RWPE1 (cell line): ENCODE measurements around the gene BLTP2.

Source experiments
- CTCF ChIA-PET: fragments of 350-600 bp; sonication (Branson Sonifier 250); formaldehyde crosslinking; extraction: SDS; loops from one replicate; lab custom pipeline; 2021; lab: Yijun Ruan, JAX
- POLR2A ChIA-PET: fragments of 400-600 bp; formaldehyde crosslinking; extraction: SDS; loops from one replicate; lab custom pipeline; 2020; ENCODE audit warnings: antibody characterized with exemption; ENCODE audit not compliant: low non-redundant PET; lab: Yijun Ruan, JAX
- DNase-seq: peaks from one replicate; pipeline ENCODE4 v3.0.0; 2012; ENCODE audit warnings: low spot score
- H3K27ac ChIP-seq: fragments of 450-650 bp; 2 replicates; pipeline ENCODE4 v1.5.1; 2017
- CTCF ChIP-seq: fragments of 450-650 bp; conservative IDR thresholded peaks from 2 replicates; pipeline ENCODE4 v1.5.1; 2017; ENCODE audit warnings: low read depth, mild to moderate bottlenecking

The BLTP2 gene

GRCh38 chr17:28657756-28658155, 12.8 kb upstream of the BLTP2 start:
- TF ChIP-seq CTCF = no peak
- ChIA-PET POLR2A (interaction anchor here (1.1 kb wide), 2 partner anchors 11 to 13 kb away, joined by 3 to 5 read pairs; partner anchors contain the start of gene BLTP2), CTCF (interaction anchor here (0.7 kb wide), 1 partner anchor 13 kb away, joined by 7 read pairs; the partner anchor contains the start of gene BLTP2)
- H3K27ac ChIP-seq = peak overlapping the region; percentile 16; the same call in 1 of the 2 replicates
- no peak for DNase-seq

- POLR2A ChIA-PET = no interaction called here
- CTCF ChIA-PET = interaction anchor here (1.4 kb wide), 1 partner anchor 9 kb away, joined by 3 read pairs; no protein-coding TSS in a partner anchor
- H3K27ac ChIP-seq = peak overlapping the region; percentile 15; the same call in 1 of the 2 replicates
- no peak for DNase-seq
- TF ChIP-seq CTCF = no peak
Measured at GRCh38 chr17:28655160-28655559, 10.2 kb upstream of the BLTP2 start.

- CTCF ChIA-PET = interaction anchor here (0.9 kb wide), 1 partner anchor 13 kb away, joined by 4 read pairs; the partner anchor contains the start of genes SDF2 and SUPT6H
- H3K27ac ChIP-seq = peak overlapping the region; percentile 27; the same call in 1 of the 2 replicates
- POLR2A ChIA-PET = interaction anchor here (1.5 kb wide), 1 partner anchor 13 kb away, joined by 4 read pairs; the partner anchor contains the start of gene SDF2
- DNase-seq = no peak
- TF ChIP-seq CTCF = no peak
Measured at GRCh38 chr17:28648698-28649097, 3.7 kb upstream of the BLTP2 start.

- TF ChIP-seq CTCF = no peak
- POLR2A ChIA-PET = interaction anchor here (1.4 kb wide), 1 partner anchor 11 kb away, joined by 3 read pairs; no protein-coding TSS in a partner anchor
- no peak for DNase-seq
- H3K27ac ChIP-seq = peak overlapping the region; percentile 45
- CTCF ChIA-PET = interaction anchor here (0.7 to 1.6 kb wide), 4 partner anchors 9 to 696 kb away, joined by 3 to 5 read pairs (median 4); no protein-coding TSS in a partner anchor
Measured at GRCh38 chr17:28646039-28646754, 1.2 kb upstream of the BLTP2 start.

- H3K27ac ChIP-seq = peak overlapping the region; percentile 75
- CTCF ChIA-PET = interaction anchor here (0.6 to 1.1 kb wide), 3 partner anchors 12 to 320 kb away, joined by 3 to 7 read pairs (median 4); no protein-coding TSS in a partner anchor
- TF ChIP-seq CTCF = no peak
- POLR2A ChIA-PET = interaction anchor here (0.6 to 2.2 kb wide), 4 partner anchors 11 to 233 kb away, joined by 3 to 7 read pairs (median 4); partner anchors contain the start of gene RPL23A
- no peak for DNase-seq
Measured at GRCh38 chr17:28645576-28645939, 600 bp upstream of the BLTP2 start.
